K562 (cell line): ENCODE measurements around the gene TMEM120B. TPM values are rescaled to one million over a fixed set of nuclear protein-coding genes. Genes with fewer than 3 reads are reported as not detected.
A peak's percentile ranks its signal among the peaks of the same experiment; 100 is the strongest.

Experiments
- ASH1L ChIP-seq: fragments of 450-650 bp; IDR thresholded peaks from 2 replicates; pipeline ENCODE4 v1.6.1; 2018; ENCODE audit warnings: borderline replicate concordance, mild to moderate bottlenecking, low read depth; ENCODE audit not compliant: partially characterized antibody
- CXXC5 ChIP-seq: fragments of 250-450 bp; sonication (Bioruptor Pico); IDR thresholded peaks from 2 replicates; pipeline ENCODE4 v1.8.0; 2022; ENCODE audit warnings: inconsistent platforms, mild to moderate bottlenecking, moderate library complexity
- NCOA4 ChIP-seq: fragments of 450-650 bp; IDR thresholded peaks from 2 replicates; pipeline ENCODE4 v1.6.1; 2018; ENCODE audit warnings: mild to moderate bottlenecking; ENCODE audit not compliant: partially characterized antibody
- RAD21 ChIP-seq, 2 experiments: fragments of 250-450 bp in 1 of 2; fragments of 450-650 bp in 1 of 2; sonication (Bioruptor Pico) in 1 of 2; formaldehyde crosslinking in 1 of 2; IDR thresholded peaks in 1 of 2; conservative IDR thresholded peaks in 1 of 2; 2 replicates each; pipeline versions ENCODE4 v1.4.0 to v1.8.0; 2020 to 2022; ENCODE audit warnings: mild to moderate bottlenecking in 2 of 2, moderate library complexity in 1 of 2
- RBM34 ChIP-seq: fragments of 200-400 bp; formaldehyde crosslinking; IDR thresholded peaks from 2 replicates; pipeline ENCODE4 v1.6.1; 2018; ENCODE audit warnings: low read length, borderline replicate concordance; ENCODE audit not compliant: insufficient read depth
- TCF3 ChIP-seq: sonication (generic); formaldehyde crosslinking; IDR thresholded peaks from 2 replicates; pipeline ENCODE4 v1.4.0; 2020; ENCODE audit warnings: mild to moderate bottlenecking, missing genetic modification reagents
- XRCC5 ChIP-seq: fragments of 200-400 bp; formaldehyde crosslinking; IDR thresholded peaks from 2 replicates; pipeline ENCODE4 v1.6.1; 2017; ENCODE audit warnings: low read depth, mild to moderate bottlenecking, low read length
- YBX1 ChIP-seq: fragments of 450-650 bp; IDR thresholded peaks from 2 replicates; pipeline ENCODE4 v1.7.1; 2016; ENCODE audit warnings: mild to moderate bottlenecking
- ZNF445 ChIP-seq: fragments of 250-450 bp; sonication (Bioruptor Pico); IDR thresholded peaks from 2 replicates; pipeline ENCODE4 v1.4.0; 2020; ENCODE audit warnings: low read depth, mild to moderate bottlenecking, moderate library complexity
- ZNF699 ChIP-seq: fragments of 250-450 bp; sonication (Bioruptor Pico); IDR thresholded peaks from 2 replicates; pipeline ENCODE4 v1.8.0; 2021; ENCODE audit warnings: mild to moderate bottlenecking, moderate library complexity; ENCODE audit not compliant: insufficient replicate concordance
- ZNF707 ChIP-seq: fragments of 250-450 bp; sonication (Bioruptor Pico); conservative IDR thresholded peaks from 2 replicates; pipeline ENCODE4 v1.8.0; 2022; ENCODE audit warnings: inconsistent platforms, mild to moderate bottlenecking, moderate library complexity
- polyA plus RNA-seq, 8 experiments: library from polyadenylated mRNA; depleted of rRNA in 4 of 8; stranded (reverse) in 5 of 8; unstranded in 3 of 8; fragments of >200 nt; fragmentation: Nextera tagmentation in 2 of 8; fragmentation: Illumina TruSeq in 1 of 8; extraction: Ambion mirVana in 2 of 8; extraction: Trizol in 1 of 8; gene quantifications; 2 replicates each; pipeline versions ENCODE4 v1.2.1 to v1.2.3, GENCODE V29; 2011 to 2014; ENCODE audit warnings: inconsistent platforms in 1 of 8, missing spikeins in 1 of 8
- total RNA-seq, 7 experiments: library from RNA; depleted of rRNA in 6 of 7; stranded (reverse); fragments of >200 nt in 6 of 7; fragmentation: Illumina TruSeq in 2 of 7; extraction: Trizol in 2 of 7; gene quantifications; 2 replicates each; pipeline versions ENCODE4 v1.2.1 to v1.2.3, GENCODE V29; 2011 to 2021; ENCODE audit warnings: low replicate concordance in 1 of 7
- TF ChIP-seq, protein P1 (sequence below): sonication (generic); formaldehyde crosslinking; IDR thresholded peaks from 2 replicates; pipeline ENCODE4 v1.8.0; 2023; ENCODE audit warnings: mild to moderate bottlenecking, missing genetic modification reagents
- TF ChIP-seq, protein P2 (sequence below): fragments of 450-650 bp; IDR thresholded peaks from 2 replicates; pipeline ENCODE4 v1.6.1; 2016; ENCODE audit warnings: mild to moderate bottlenecking
- TF ChIP-seq, protein P3 (sequence below), 2 experiments: fragments of 200-800 bp in 1 of 2; sonication (Bioruptor generic) in 1 of 2; sonication (generic) in 1 of 2; formaldehyde crosslinking in 1 of 2; IDR thresholded peaks in 1 of 2; conservative IDR thresholded peaks in 1 of 2; 2 replicates each; pipeline versions ENCODE4 v1.5.0 to v1.6.1; 2016 to 2020; ENCODE audit warnings: missing compliant biosample characterization in 1 of 2, missing genetic modification characterization in 1 of 2, missing genetic modification reagents in 1 of 2
- TF ChIP-seq, protein P4 (sequence below), 2 experiments: IDR thresholded peaks in 1 of 2; conservative IDR thresholded peaks in 1 of 2; 2 replicates each; pipeline ENCODE4 v1.6.1; 2016; ENCODE audit warnings: low read depth in 2 of 2, mild to moderate bottlenecking in 1 of 2, missing compliant biosample characterization in 1 of 2, missing genetic modification characterization in 1 of 2, moderate library complexity in 1 of 2

TMEM120B gene
- total and polyA plus RNA-seq, 9 of the 15 experiments (the other 6 are each of a cell fraction or from before 2014, with no cell fraction given), result 1.7 to 18.6 (median 7.4) TPM

DNA sequence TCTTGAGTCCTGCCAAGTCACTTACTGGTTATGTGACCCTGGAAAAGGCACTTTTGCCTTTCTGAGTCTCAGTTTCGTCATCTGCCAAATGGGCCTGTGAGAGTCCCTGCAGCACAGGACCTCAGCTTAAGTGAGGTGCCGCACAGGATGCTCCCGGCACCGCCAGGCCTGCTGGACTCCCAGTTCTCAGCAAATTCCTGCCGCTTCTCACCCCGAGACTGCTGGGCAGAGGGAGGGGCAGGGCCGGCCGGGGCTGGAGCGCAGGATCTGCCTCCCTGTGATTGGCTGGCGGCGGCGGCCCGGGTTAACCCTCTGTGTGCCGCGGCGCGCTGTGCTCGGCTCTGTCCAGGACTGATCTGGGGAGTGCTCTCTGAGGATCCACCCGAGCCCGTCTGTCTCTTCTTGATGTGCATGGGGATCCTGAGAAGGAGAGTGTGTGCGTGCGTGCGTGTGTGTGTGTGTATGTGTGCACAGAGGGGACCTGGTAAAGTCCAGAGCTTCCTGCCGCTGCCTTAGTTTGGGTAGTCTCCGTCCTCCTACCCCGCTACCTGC lies 99.8 kb downstream of the TMEM120B start (continued):
- TF ChIP-seq, protein P1, sequence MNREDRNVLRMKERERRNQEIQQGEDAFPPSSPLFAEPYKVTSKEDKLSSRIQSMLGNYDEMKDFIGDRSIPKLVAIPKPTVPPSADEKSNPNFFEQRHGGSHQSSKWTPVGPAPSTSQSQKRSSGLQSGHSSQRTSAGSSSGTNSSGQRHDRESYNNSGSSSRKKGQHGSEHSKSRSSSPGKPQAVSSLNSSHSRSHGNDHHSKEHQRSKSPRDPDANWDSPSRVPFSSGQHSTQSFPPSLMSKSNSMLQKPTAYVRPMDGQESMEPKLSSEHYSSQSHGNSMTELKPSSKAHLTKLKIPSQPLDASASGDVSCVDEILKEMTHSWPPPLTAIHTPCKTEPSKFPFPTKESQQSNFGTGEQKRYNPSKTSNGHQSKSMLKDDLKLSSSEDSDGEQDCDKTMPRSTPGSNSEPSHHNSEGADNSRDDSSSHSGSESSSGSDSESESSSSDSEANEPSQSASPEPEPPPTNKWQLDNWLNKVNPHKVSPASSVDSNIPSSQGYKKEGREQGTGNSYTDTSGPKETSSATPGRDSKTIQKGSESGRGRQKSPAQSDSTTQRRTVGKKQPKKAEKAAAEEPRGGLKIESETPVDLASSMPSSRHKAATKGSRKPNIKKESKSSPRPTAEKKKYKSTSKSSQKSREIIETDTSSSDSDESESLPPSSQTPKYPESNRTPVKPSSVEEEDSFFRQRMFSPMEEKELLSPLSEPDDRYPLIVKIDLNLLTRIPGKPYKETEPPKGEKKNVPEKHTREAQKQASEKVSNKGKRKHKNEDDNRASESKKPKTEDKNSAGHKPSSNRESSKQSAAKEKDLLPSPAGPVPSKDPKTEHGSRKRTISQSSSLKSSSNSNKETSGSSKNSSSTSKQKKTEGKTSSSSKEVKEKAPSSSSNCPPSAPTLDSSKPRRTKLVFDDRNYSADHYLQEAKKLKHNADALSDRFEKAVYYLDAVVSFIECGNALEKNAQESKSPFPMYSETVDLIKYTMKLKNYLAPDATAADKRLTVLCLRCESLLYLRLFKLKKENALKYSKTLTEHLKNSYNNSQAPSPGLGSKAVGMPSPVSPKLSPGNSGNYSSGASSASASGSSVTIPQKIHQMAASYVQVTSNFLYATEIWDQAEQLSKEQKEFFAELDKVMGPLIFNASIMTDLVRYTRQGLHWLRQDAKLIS (CRISPR knock-in tag), result no peak
- TF ChIP-seq ASH1L (no peak), CXXC5 (0 out of 2 replicates have a peak, but pooled peaks have one; percentile 29), RBM34 (no peak), YBX1 (no peak), ZNF707 (no peak), NCOA4 (no peak), ZNF445 (CRISPR knock-in tag) (no peak), XRCC5 (no peak; the same call in 1 of the 2 replicates), ZNF699 (CRISPR knock-in tag) (no peak), TCF3 (CRISPR knock-in tag) (no peak; the same call in 1 of the 2 replicates), RAD21 (CRISPR knock-in tag; conservative IDR thresholded peaks at IDR 0.05 in 1 of 2, IDR thresholded peaks at IDR 0.05 in 1 of 2) (0 out of 4 replicates have a peak, but pooled peaks of 1 of the 2 experiments have one; percentile 1)
- TF ChIP-seq, protein P2, sequence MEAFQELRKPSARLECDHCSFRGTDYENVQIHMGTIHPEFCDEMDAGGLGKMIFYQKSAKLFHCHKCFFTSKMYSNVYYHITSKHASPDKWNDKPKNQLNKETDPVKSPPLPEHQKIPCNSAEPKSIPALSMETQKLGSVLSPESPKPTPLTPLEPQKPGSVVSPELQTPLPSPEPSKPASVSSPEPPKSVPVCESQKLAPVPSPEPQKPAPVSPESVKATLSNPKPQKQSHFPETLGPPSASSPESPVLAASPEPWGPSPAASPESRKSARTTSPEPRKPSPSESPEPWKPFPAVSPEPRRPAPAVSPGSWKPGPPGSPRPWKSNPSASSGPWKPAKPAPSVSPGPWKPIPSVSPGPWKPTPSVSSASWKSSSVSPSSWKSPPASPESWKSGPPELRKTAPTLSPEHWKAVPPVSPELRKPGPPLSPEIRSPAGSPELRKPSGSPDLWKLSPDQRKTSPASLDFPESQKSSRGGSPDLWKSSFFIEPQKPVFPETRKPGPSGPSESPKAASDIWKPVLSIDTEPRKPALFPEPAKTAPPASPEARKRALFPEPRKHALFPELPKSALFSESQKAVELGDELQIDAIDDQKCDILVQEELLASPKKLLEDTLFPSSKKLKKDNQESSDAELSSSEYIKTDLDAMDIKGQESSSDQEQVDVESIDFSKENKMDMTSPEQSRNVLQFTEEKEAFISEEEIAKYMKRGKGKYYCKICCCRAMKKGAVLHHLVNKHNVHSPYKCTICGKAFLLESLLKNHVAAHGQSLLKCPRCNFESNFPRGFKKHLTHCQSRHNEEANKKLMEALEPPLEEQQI, result no peak
- TF ChIP-seq, protein P3, sequence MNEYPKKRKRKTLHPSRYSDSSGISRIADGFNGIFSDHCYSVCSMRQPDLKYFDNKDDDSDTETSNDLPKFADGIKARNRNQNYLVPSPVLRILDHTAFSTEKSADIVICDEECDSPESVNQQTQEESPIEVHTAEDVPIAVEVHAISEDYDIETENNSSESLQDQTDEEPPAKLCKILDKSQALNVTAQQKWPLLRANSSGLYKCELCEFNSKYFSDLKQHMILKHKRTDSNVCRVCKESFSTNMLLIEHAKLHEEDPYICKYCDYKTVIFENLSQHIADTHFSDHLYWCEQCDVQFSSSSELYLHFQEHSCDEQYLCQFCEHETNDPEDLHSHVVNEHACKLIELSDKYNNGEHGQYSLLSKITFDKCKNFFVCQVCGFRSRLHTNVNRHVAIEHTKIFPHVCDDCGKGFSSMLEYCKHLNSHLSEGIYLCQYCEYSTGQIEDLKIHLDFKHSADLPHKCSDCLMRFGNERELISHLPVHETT (CRISPR knock-in tag; conservative IDR thresholded peaks at IDR 0.05 in 1 of 2, IDR thresholded peaks at IDR 0.05 in 1 of 2), result peak in 1 of 2 experiments; percentile 70; a peak in 1 of 4 replicates
- TF ChIP-seq, protein P4, sequence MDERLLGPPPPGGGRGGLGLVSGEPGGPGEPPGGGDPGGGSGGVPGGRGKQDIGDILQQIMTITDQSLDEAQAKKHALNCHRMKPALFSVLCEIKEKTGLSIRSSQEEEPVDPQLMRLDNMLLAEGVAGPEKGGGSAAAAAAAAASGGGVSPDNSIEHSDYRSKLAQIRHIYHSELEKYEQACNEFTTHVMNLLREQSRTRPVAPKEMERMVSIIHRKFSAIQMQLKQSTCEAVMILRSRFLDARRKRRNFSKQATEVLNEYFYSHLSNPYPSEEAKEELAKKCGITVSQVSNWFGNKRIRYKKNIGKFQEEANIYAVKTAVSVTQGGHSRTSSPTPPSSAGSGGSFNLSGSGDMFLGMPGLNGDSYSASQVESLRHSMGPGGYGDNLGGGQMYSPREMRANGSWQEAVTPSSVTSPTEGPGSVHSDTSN (CRISPR knock-in tag; IDR thresholded peaks at IDR 0.05; ENCODE audit: low read depth), result no peak
- TF ChIP-seq, protein P4 (tag; conservative IDR thresholded peaks at IDR 0.05; ENCODE audit: low read depth), result no peak
